ENCODE data around the gene DGAT2.

- TF ChIP-seq CTCF (IDR thresholded peaks at IDR 0.05; ENCODE audit: borderline replicate concordance, extremely low read depth, low read length, poor library complexity, severe bottlenecking) (no peak), EZH2 (IDR thresholded peaks at IDR 0.05; ENCODE audit: borderline replicate concordance, low read depth, low read length, severe bottlenecking) (no peak)
Measured at GRCh38 chr11:75834728-75835127, 66.2 kb downstream of the DGAT2 start.
